ENCODE measurements around the gene ADCYAP1R1. TPM values are rescaled to one million over a fixed set of nuclear protein-coding genes. Genes with fewer than 3 reads are reported as not detected.

The ADCYAP1R1 gene
- total RNA-seq (2022) (not detected in 2 replicates), Bru-seq, nascent RNA (percentile 2 among the genes with signal in this experiment), BruChase-seq, experiment 1, labeled RNA remaining after a 6-hour chase (percentile 4 among the genes with signal in this experiment), BruChase-seq, experiment 2, labeled RNA remaining after a 2-hour chase (not detected)
- long read RNA-seq, result 0 reads

DNA sequence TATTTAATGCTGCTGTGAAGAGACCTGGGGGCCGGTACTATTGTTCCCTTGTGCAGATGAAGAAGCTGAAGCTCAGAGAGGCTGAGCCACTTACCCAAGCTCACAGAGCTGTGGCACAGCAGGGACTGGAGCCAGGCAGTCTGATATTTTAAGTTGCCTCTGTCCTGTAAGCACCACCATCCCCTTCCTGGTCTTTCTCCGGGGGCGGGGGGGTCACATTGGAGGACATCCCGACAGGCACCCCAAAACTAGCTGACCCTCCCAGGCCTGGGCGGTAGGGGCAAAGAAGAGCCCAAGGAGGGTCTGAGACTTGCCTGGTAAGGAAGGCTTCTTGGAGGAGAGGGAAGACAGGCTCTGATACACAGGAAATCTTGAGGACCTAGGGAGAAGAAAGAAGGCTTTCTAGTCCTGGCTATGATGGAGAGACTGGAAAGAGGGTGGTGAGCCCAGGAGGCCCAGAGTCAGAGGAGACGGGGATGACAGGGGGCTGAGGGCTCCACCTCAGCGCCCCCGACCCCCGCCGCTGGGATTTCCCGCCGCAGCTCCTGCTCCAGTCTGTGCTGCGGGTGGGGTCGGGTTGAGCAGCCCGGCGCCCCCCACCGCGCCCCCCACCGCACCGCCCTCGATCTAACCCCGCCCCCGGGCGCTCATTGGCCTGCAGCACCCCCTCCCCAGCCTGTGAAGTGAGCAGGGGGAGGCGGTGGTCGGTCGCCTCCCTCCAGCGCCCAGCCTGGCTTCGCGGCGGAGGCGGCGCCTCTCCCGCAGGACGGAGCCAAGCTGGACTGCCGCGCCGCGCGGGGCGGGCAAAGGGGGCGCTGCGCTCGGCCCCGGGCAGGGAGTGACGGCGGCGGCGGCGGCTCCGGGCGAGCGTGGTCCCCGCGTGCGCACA lies at the start of gene ADCYAP1R1:
ADCYAP1R1 (plus strand) TSS at position 711 of the 889 bp plus-strand sequence. CDS start 10,957 bp downstream, outside the sequence.
- peaks cover 63% of the 10 kb centered on the region for H3K27me3 Mint-ChIP-seq (ENCODE audit: insufficient read depth, unreplicated experiment)
- H3K9me3 Mint-ChIP-seq (ENCODE audit: unreplicated experiment), result no peaks in the 10 kb centered on the region
- no peak for DNase-seq (ENCODE audit: unreplicated experiment)
- H3K4me1 Mint-ChIP-seq (ENCODE audit: insufficient read depth, unreplicated experiment), result no peaks in the 10 kb centered on the region
- no peak within 1 kb of the TSS for H3K4me3 Mint-ChIP-seq (ENCODE audit: unreplicated experiment)
- no peak within 1 kb of the TSS for H3K27ac Mint-ChIP-seq (ENCODE audit: low read depth, unreplicated experiment)
- intact Hi-C loops (cut with micrococcal nuclease), result no loop called here
- H3K36me3 Mint-ChIP-seq (ENCODE audit: insufficient read depth, unreplicated experiment), result no peaks in the 10 kb centered on the region
- BruUV-seq (replicated peaks), result no TSS peak
- TF ChIP-seq, protein P1, sequence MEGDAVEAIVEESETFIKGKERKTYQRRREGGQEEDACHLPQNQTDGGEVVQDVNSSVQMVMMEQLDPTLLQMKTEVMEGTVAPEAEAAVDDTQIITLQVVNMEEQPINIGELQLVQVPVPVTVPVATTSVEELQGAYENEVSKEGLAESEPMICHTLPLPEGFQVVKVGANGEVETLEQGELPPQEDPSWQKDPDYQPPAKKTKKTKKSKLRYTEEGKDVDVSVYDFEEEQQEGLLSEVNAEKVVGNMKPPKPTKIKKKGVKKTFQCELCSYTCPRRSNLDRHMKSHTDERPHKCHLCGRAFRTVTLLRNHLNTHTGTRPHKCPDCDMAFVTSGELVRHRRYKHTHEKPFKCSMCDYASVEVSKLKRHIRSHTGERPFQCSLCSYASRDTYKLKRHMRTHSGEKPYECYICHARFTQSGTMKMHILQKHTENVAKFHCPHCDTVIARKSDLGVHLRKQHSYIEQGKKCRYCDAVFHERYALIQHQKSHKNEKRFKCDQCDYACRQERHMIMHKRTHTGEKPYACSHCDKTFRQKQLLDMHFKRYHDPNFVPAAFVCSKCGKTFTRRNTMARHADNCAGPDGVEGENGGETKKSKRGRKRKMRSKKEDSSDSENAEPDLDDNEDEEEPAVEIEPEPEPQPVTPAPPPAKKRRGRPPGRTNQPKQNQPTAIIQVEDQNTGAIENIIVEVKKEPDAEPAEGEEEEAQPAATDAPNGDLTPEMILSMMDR (IDR thresholded peaks at IDR 0.05; ENCODE audit: unreplicated experiment), result no peak
- ChIA-PET CTCF (interaction anchor here (0.8 kb wide), 1 partner anchor 71 kb away, joined by 3 read pairs; no protein-coding TSS in a partner anchor), POLR2A (no interaction called here)

DNA sequence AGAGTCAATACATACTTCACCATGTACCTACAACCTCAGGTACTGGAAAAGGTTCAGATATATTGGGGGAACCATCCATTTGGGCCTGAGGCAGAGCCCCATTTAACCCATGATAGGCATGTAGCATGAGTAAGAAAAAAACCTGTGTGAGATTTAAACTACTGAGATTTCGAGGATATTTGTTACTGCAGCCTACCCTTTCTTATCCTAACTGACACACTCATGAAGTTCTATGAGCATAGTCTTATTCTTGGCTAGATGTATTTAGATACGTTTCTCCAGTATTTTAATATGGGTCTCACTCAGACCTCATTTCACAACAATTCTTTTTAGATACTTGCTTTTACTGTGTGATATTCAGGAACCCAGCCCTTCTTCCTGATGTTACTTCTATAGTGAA lies 49.0 kb upstream of the ADCYAP1R1 start:
- ChIA-PET POLR2A (no interaction called here), CTCF (interaction anchor here (0.8 to 1.1 kb wide), 4 partner anchors 24 to 254 kb away, joined by 3 to 5 read pairs (median 4); no protein-coding TSS in a partner anchor)
- BruUV-seq (replicated peaks), result no TSS peak
- Mint-ChIP-seq H3K27me3 (ENCODE audit: insufficient read depth, unreplicated experiment) (peaks cover 14% of the 10 kb centered on the region), H3K4me3 (ENCODE audit: unreplicated experiment) (no peak overlapping the region), H3K9me3 (ENCODE audit: unreplicated experiment) (no peaks in the 10 kb centered on the region), H3K4me1 (ENCODE audit: insufficient read depth, unreplicated experiment) (no peaks in the 10 kb centered on the region), H3K27ac (ENCODE audit: low read depth, unreplicated experiment) (no peak overlapping the region), H3K36me3 (ENCODE audit: insufficient read depth, unreplicated experiment) (no peaks in the 10 kb centered on the region)
- DNase-seq (ENCODE audit: unreplicated experiment), result no peak
- intact Hi-C loops (cut with micrococcal nuclease), result no loop called here
- TF ChIP-seq, protein P1 (IDR thresholded peaks at IDR 0.05; ENCODE audit: unreplicated experiment), result no peak

DNA sequence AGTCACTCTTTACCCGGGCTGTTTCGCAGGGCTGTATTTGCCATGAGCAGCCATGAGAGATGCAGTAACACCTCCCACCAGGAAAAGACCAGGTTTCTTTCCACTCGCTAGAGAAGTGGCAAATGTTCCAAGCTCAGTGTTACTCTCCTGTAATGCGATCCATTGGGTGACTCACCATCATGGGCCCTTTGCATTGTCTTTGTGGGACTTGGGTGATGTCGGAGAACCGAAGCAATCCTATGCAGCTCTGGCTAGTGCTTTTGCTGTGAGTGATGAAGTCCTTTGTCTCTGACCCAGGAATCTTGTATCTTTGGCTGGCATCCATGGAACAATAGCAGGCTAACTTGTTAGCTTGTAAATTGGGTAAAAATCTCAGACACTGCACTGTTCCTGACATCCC lies 48.4 kb upstream of the ADCYAP1R1 start:
- intact Hi-C loops (cut with micrococcal nuclease), result no loop called here
- Mint-ChIP-seq H3K27ac (ENCODE audit: low read depth, unreplicated experiment) (no peak overlapping the region), H3K4me1 (ENCODE audit: insufficient read depth, unreplicated experiment) (no peaks in the 10 kb centered on the region), H3K36me3 (ENCODE audit: insufficient read depth, unreplicated experiment) (no peaks in the 10 kb centered on the region), H3K4me3 (ENCODE audit: unreplicated experiment) (no peak overlapping the region), H3K27me3 (ENCODE audit: insufficient read depth, unreplicated experiment) (peaks cover 20% of the 10 kb centered on the region), H3K9me3 (ENCODE audit: unreplicated experiment) (no peaks in the 10 kb centered on the region)
- BruUV-seq (replicated peaks), result no TSS peak
- TF ChIP-seq, protein P1 (IDR thresholded peaks at IDR 0.05; ENCODE audit: unreplicated experiment), result no peak
- peak; percentile 21 for DNase-seq (ENCODE audit: unreplicated experiment)
- CTCF ChIA-PET, result interaction anchor here (1.0 to 1.1 kb wide), 3 partner anchors 27 to 254 kb away, joined by 3 to 5 read pairs (median 3); no protein-coding TSS in a partner anchor
- POLR2A ChIA-PET, result no interaction called here

DNA sequence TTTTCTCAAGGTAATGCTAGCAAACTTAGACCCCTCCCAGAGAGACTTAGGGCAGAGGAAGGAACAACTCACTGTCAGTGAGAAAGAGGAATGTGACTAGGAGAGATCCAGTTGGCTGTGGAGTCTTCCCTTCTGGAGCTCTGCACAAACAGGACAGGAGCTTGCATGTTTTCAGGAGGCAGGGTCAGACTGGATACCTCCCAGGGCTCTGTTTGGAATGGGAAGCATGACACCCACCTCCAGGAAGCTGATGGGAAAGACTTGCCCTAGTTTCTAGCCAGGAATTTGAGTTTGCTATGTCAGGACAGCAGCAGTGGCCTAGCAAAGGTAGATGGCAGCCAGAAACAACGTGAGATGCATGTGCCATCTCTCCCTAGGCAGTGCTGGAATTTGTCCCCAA lies 47.7 kb upstream of the ADCYAP1R1 start:
- CTCF ChIA-PET, result interaction anchor here (1.0 to 1.4 kb wide), 3 partner anchors 27 to 118 kb away, joined by 3 to 5 read pairs (median 4); no protein-coding TSS in a partner anchor
- POLR2A ChIA-PET, result no interaction called here
- BruUV-seq (replicated peaks), result no TSS peak
- no peaks in the 10 kb centered on the region for H3K4me1 Mint-ChIP-seq (ENCODE audit: insufficient read depth, unreplicated experiment)
- intact Hi-C loops (cut with micrococcal nuclease), result no loop called here
- no peak overlapping the region for H3K4me3 Mint-ChIP-seq (ENCODE audit: unreplicated experiment)
- peaks cover 27% of the 10 kb centered on the region for H3K27me3 Mint-ChIP-seq (ENCODE audit: insufficient read depth, unreplicated experiment)
- TF ChIP-seq, protein P1 (IDR thresholded peaks at IDR 0.05; ENCODE audit: unreplicated experiment), result no peak
- H3K36me3 Mint-ChIP-seq (ENCODE audit: insufficient read depth, unreplicated experiment), result no peaks in the 10 kb centered on the region
- no peak for DNase-seq (ENCODE audit: unreplicated experiment)
- no peaks in the 10 kb centered on the region for H3K9me3 Mint-ChIP-seq (ENCODE audit: unreplicated experiment)
- H3K27ac Mint-ChIP-seq (ENCODE audit: low read depth, unreplicated experiment), result no peak overlapping the region
